ENCODE data around the gene ZNF507. TPM values are rescaled to one million over a fixed set of nuclear protein-coding genes. Genes with fewer than 3 reads are reported as not detected.
"Not testable (repeated sequence)": the region's sequence is repeated elsewhere in the genome, so short reads cannot be mapped to it uniquely, and the experiment has no call there.

The ZNF507 gene
- total RNA-seq, 1 experiment from 2014 or later: 5.4 TPM

DNA sequence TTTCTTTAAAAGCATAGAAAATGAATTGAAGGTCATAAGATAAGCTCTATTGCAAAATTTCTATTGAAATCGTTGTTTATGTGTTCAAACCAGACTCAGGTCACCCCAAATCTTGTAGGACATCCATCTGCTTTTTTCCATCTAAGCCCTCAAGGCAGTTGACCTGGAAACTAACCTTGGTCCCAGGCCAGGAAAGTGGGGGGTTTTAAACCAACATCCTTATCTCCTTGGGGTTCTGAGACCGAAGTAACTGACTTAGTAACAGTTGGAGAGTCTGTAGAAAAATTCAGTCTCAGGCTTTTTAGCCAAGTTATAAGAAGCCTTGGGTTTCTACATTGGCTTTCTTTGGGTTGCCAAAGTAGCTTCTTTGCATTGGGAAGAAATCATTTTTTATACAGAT, 23.4 kb downstream of the ZNF507 start:
- no peak for DNase-seq (ENCODE audit: low read depth)

DNA sequence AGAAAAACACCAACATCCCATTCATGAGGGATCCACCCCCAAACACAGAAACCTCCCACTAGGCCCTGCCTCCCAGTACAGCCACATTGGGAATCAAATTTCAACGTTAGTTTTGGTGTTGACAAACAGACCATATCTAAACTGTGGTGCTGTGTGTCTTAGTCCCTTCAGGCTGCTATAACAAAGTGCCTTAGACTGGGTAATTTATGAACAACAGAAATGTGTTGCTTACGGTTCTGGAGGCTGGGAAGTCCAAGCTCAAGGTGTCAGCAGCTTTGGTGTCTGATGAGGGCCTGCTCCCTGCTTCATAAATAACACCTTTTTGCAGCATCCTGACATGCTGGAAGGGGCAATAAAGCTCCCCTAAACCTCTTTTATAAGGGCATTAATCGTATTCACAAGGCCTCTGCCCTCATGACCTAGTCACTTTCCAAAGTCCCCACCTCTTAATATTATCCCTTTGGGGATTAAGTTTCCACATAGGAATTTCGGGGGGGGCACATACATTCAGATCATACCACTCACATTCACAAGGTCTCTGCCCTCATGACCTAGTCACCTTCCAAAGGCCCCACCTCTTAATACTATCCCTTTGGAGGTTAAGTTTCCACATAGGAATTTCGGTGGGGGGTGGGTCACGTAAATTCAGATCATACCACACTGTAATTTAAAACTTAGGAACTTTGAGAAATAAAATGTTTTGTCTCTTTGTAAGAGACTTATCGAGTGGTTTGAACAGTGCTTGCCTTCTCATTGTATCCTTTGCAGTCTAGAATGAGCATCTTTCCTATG, 27.5 kb downstream of the ZNF507 start:
- DNase-seq (ENCODE audit: low read depth): no peak

DNA sequence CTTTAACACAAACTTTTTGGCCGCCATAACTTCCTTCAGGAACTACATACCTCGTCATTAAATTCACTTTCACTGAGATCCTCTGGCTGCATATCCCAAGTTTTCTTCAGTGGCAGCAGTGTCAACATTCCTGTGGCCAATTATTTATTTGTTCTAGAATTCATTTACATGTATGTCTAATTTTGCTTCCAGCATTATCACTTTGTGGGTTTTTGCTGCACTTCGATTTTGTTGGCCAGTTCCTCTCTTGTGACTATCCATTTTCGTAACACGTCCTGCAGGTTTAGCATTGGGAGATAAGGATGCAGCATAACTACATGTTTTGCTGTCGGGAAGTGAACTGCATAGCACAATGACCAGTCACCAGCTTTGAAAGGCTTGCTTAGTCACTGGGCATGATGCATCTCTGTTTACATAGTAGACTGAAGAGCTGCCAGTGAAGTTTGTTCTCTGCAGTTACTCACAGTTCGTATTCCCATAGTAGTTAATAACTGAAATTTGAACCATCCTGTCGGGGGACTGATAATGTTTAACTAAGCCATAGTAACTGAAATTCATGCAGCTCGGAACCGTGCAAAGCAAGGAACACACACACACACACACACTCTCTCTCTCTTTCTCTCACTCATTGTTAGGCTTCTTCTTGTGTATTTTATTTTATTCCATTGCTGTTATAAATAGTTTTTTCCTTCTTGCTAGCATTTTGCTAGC, 28.3 kb downstream of the ZNF507 start:
- DNase-seq (ENCODE audit: low read depth): peak; percentile 99

DNA sequence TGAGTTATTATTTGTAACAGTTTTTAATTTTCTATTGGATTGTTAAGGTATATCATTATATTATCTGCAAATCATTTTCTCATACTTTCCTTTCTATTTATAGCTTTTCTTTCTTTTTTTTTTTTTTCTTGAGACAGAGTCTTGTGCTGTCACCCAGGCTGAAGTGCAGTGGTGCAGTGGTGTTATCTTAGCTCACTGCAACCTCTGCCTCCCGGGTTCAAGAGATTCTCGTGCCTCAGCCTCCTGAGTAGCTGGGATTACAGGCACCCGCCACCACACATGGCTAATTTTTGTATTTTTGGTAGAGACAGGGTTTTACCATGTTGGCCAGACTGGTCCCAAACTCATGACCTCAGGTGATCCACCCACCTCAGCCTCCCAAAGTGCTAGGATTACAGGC, 29.0 kb downstream of the ZNF507 start:
- DNase-seq (ENCODE audit: low read depth): not testable (repeated sequence)

DNA sequence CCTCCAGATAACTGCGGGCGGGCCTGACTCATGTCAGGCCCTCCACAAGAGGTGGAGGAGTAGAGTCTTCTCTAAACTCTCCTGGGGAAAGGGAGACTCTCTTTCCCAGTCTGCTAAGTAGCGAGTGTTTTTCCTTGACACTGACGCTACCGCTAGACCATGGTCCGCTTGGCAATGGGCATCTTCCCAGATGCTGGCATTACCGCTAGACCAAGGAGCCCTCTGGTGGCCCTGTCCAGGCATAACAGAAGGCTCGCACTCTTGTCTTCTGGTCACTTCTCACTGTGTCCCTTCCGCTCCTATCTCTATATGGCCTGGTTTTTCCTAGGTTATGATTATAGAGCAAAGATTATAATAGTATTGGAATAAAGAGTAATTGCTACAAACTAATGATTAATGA, 31.7 kb downstream of the ZNF507 start:
- peak; percentile 14 for DNase-seq (ENCODE audit: low read depth)

DNA sequence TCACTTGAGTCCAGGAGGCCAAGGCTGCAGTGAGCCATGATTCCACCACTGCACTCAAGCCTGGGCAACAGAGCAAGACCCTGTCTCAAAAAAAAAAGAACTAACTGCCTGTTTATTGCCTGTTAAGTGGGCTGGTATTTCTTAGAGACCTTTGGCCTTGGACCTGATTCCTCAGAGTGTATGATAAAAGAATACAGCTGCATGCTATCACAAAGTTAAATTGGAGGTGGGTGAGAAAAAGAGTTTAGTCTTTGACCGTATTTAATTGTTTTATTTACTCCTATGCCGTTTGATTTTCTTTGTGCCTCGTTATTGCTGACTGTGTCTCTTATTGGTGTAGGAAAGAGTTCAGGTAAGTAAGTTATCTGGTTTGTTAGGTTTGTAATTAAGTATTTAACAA, 34.9 kb downstream of the ZNF507 start:
- DNase-seq (ENCODE audit: low read depth): no peak

DNA sequence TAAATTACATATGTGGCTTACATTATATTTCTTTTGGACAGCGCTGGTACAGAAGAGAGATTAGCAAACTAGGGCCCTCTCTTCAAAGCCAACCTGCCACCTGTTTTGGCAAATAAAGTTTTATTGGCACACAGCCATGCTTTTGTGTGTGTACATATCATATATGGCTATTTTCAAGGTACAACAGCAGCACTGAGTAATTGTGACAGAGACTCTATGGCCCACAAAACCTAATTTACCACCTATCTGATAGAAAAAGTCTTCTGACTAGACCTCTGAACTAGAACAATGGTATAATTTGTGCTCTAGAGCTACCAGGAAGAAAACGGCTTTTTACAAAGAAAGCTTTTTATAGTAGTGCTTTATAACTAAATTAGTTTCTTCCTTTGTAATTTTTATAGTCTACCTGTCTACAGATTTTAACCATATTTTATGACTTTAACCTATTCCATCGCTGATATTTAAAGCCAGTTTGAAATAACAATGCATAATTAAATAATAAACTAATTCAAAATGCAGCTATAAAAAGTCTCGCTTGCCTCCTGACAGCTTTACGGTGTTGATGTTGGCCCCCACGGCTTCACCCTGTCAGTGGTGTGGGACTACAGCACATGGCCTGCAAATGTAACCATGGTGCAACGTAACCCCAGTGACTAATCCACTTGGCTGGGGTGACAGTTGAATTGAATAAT, 42.4 kb downstream of the ZNF507 start:
- peak; percentile 69 for DNase-seq (ENCODE audit: low read depth)

DNA sequence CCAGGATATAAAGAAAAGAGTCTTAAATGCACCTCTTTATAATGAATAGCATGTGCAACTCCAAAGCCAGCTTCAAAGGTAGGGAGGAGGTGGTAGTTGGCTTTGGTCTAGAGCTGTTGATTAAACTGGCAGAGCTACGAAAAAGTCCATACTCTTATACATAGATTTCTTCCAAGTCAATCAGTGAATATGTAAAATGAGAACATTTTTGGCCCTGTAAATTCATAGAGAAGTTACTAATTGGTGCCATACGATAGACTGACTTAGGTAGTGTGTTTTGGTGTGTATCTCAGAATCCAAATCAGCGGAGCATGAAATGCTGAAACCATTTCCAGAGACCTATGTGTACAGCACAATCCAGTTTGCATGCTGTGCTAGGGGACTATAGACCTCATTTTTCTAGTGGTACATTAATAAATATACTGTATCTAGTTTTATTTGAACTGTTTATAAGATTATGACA, 43.0 kb downstream of the ZNF507 start:
- no peak for DNase-seq (ENCODE audit: low read depth)

DNA sequence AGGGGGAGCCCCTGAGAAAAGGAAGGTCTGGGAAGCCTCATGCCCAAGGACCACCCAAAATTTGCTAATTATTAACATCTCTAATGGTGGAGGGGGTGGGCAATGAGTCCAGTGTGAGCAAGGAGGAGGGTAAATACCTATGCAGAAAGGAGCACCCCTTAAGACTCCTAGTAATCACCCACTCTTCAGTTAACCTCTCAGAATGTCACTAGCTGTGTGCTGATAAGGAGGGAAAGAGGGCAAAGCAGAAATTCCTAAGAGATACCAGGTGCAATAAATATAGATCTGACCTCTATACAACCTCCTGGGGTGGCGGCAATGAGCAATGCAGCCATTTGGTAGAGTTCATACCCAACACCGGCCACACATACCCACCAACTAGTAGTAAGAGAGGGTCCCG, 47.5 kb downstream of the ZNF507 start:
- DNase-seq (ENCODE audit: low read depth): no peak

DNA sequence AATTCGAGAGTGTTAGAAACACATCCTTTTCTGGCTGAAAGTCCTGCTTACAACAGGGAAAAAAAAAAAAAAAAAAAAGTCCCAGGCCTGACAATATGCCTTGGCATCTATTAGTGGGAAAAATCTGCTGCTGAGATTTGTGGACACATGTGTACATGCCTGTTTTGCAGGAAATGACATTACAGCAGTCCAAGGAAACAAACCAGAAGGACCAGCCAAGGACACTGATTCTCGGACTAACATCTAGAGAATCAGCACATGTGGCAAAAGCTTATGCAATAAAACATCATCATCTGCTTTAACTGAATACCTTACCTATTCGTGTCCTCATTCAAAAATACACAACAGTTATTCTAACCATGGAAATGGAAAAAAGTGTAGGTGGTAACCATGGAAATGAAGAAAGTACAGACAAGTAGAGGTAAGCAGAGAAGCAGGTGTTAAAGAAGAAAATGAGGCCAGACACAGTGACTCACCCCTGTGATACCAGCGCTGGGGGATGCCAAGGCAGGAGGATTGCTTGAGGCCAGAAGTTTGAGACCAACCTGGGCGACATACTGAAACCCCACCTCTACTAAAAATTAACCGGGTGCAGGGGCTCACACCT, 50.7 kb downstream of the ZNF507 start:
- no peak for DNase-seq (ENCODE audit: low read depth)

DNA sequence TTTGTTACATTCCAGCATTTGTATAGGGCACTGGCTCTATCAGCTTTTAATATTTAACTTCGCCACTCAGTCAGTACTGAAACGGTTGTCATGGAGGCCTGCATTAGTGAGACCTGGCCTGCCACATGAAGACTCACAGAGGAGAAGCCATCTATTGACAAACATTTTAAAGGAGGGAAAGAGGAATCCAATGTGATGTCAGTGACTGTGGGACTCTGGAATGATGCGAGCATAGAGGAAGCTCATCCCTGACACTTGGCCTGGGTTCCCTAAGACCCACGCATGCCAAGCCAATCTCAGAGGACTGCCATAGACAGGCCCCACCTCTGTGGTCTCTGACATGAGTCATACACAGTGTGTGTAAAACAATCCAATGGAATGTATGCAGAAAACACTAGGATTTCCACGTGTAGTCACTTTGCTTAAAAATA, 52.3 kb downstream of the ZNF507 start:
- peak; percentile 72 for DNase-seq (ENCODE audit: low read depth)

DNA sequence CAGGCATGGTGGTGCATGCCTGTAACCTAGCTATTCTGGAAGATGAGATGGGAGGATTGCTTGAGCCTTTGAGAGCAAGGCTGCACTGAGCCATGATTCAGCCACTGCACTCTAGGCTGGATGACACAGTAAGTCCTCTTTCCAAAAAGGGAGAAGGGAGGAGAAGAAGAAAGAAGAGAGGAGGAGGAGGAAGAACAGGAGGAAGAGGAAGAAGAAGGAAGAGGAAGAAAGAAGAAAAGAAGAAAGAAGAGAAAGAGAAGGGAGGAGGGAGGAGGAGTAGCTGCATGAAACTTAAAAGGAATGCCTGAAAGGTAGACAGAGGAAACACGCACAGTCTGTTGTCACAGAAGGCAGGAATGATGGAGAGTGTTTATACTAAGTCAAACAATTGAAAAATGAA, 56.6 kb downstream of the ZNF507 start:
- DNase-seq (ENCODE audit: low read depth): no peak

DNA sequence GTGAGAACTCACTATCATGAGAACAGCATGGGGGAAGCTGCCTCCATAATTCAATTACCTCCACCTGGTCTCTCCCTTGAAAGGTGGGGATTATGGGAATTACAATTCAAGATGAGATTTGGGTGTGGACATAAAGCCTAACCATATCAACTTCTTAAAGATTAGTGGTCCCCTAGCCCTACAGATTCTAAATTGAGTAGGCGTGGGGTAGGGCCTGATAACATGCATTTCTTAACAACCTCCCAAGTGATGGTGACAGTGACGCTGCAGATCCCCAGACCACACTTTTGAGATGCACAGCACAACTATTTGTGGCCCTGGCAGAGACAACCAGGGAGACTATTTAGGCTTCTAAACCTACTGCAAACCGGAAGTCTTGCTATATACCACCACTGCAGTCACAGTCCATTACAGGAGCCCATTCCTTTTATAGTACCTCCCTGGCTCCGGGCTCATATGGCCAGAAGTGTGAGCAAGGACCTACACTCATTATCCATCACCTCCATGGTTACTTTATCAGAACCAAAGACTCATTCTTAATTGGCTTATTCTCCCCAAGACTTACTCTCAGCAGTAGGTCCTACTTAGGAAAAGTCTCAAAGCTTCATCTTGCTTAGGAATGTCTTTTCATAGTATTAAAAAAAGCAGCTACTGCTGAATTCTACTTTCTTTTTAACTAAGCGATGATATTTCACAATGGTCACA, 58.0 kb downstream of the ZNF507 start:
- no peak for DNase-seq (ENCODE audit: low read depth)

DNA sequence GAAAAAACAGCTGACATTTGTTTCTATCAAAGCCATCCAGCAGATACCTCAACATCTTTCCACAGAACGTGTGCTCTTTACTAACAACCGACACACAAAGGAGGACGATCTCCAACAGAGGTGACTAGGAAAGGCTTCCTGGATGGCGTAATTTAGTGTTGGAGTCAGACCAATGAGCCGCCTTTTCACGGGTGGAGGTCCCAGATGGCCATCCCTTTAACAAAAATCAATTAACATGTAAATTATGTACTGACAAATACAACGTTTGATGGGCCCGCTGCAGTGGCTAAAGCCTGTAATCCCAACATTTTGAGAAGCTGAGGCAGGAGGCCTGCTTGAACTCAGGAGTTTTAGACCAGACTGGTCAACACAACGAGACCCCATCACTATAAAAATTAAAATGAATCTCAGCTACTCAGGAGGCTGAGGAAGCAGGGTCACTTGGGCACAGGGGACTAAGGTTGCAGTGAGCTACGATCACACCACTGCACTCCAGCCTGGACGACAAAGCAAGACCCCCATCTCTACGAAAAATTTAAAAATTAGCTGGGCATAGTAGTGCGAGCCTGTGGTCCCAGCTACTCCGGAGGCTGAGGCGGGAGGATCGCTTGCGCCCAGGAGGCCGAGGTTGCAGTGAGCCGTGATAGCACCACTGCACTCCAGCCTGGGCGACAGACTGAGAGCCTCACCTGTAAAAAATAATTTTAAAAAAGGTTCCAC, 59.0 kb downstream of the ZNF507 start:
- DNase-seq (ENCODE audit: low read depth): no peak

DNA sequence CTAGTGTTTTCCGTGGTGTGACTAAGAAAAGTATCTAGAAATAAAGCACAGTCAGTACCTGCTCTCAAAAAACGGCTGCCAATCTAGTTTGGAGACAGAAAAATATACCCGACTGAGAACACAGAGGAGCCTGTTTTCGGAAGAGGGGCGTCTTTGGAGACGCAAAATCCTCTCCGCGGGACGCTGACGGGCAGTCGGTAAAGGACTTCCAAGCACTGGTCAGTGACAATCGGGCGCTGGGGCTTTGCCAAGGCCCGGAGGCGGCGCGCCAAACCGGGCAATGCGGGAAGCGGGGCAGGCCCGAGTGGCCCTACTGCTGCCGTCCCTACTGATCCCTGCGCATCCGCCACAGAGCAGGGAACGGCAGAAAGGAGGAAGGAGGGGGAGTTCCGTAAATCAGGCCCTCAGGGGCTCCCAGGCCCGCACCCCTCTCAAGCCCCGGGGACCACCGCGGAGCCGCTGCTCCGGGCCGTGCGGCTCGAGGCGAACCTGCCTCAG, 59.6 kb downstream of the ZNF507 start:
- DNase-seq (ENCODE audit: low read depth): peak; percentile 50

DNA sequence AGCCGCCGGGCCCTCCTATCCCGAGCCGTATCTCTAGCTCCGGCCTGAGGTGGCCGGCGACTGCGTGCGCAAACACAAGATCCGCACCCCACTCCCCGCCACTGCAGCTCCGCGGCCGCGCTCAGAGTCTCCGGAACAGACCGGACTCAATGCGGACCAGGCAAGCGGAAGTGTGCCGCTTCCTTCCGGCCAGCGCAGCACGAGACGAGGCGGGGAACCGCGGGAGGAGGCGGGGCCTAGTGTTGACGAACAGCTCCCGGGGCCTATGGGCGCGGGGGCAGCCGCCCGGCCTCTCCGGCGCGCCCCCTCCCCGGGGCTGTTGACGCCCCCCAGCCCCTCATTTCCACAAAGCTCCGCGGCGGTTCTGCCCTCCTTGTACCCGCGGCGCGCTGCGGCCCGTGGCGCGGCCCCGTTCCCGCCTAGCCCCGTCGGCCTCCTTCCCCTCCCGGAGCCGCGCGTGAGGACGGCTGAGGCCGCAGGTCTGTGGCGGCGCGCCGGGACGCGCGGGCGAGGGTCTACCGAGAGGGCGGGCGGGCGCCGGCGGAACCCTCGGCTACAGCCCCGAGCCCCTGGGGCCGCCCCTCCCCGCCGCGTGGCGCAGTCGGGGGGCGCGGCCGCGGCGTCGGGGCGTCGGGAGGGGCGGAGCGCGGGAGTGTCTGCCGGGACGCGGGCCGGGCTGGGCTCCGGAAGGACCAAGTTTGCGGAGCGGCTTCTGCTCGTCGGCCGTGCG, 60.2 kb downstream of the ZNF507 start, which contains the start of gene DPY19L3:
Gene DPY19L3, plus strand, starts transcription at position 340 of the 730 bp plus-strand sequence. CDS start 2,484 bp downstream, outside the sequence.
- DNase-seq (ENCODE audit: low read depth): peak; percentile 90

DNA sequence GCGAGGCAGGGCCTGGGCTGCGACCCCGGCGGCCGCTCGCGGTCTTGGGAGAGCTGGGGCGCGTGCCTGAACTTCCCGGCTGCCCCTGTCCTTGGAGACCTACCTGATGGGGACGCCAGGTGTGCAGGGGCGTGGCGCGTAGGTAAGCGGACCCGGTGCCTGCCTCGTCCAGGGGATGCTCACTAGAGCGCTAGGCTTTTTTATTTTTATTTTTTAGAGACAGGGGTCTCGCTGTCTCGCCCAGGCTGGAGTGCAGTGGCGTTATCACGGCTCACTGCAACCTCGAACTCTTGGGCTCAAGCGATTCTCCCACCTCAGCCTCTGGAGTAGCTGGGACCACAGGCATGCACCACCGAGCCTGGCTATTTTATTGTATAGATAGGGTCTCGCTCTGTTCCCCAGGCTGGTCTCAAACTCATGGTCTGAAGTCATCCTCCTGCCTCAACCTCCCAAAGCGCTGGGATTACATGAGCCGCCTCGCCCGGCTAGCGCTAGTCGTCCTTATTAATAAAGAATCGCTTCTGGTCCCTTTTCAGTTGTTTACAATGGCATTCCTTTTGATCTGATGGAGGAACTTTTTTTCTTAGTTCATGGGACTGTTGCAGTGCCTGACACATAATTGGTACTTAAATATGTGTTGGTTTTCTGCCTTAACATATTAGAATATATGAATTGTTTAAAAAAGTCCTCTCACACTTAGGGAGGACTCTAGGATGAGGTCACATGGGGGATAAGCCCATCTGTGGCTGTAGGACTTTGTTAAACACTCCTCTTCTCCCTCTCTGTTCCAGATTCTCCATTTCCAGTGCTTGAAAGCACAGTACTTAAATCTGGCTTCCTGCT, 61.0 kb downstream of the ZNF507 start:
- no peak for DNase-seq (ENCODE audit: low read depth)
